Left lung (tissue), 10 donors: ENCODE data around the gene FHOD3. TPM values are rescaled to one million over a fixed set of nuclear protein-coding genes. Genes with fewer than 3 reads are reported as not detected.
"Not testable (repeated sequence)": the region's sequence is repeated elsewhere in the genome, so short reads cannot be mapped to it uniquely, and the experiment has no call there.

Source experiments
- ATAC-seq: fragments of 200-7000 bp; cut with Tn5 transposase; one replicate; pipeline ENCODE4 v1.9.1; 2020; ENCODE audit warnings: moderate library complexity
- DNase-seq, 4 donors: peaks; one replicate each; pipeline ENCODE4 v3.0.0-alpha.2; 2013 to 2020
- H3K27ac ChIP-seq, 2 donors: fragments of 200-600 bp; sonication (generic) in 1 of 2; one replicate each; pipeline versions ENCODE4 v1.5.0 to v1.8.0; 2020 to 2021
- H3K27me3 ChIP-seq, 2 donors: fragments of 200-600 bp; sonication (generic) in 1 of 2; one replicate each; pipeline versions ENCODE4 v1.5.0 to v1.8.0; 2020 to 2021
- H3K36me3 ChIP-seq, 2 donors: fragments of 200-600 bp; sonication (generic) in 1 of 2; one replicate each; pipeline versions ENCODE4 v1.5.0 to v1.8.0; 2020 to 2021
- H3K4me1 ChIP-seq, 2 donors: fragments of 200-600 bp; one replicate each; pipeline ENCODE4 v1.8.0; 2021
- H3K4me3 ChIP-seq, 2 donors: fragments of 200-600 bp; sonication (generic) in 1 of 2; one replicate each; pipeline versions ENCODE4 v1.5.0 to v1.8.0; 2020 to 2021; ENCODE audit warnings: mild to moderate bottlenecking in 1 of 2
- H3K9me3 ChIP-seq, 2 donors: fragments of 200-600 bp; sonication (generic) in 1 of 2; one replicate each; pipeline versions ENCODE4 v1.5.0 to v1.8.0; 2020 to 2021
- CTCF ChIP-seq, 2 donors: fragments of 200-600 bp; sonication (generic) in 1 of 2; IDR thresholded peaks; one replicate each; pipeline versions ENCODE4 v1.5.0 to v1.8.0; 2021; ENCODE audit warnings: antibody characterized with exemption in 2 of 2
- intact Hi-C, 2 donors: fragments of 100-400 bp; cut with DNase I; formaldehyde crosslinking; loops; one replicate each; pipeline versions ENCODE4 v1.11.2 to v1.14.2; 2022
- polyA plus RNA-seq, 6 donors: library from polyadenylated mRNA; unstranded; fragments of 120-200 nt; gene quantifications; one replicate each; pipeline ENCODE4 v1.2.1, GENCODE V29; 2013; ENCODE audit not compliant: insufficient read length in 6 of 6
- total RNA-seq, 2 donors: library from RNA; stranded (reverse); fragmentation: NEBNext Ultra II Directional; extraction: Animal tissue kit (Norgen Biotek cat#: 25700); gene quantifications; one replicate each; pipeline ENCODE4 v1.2.1, GENCODE V29; 2021
- donor health status: DM: no; HTN: yes; CAD: no.
- donor health status: DM: no; HTN: no; CAD: no.

Gene FHOD3
- total and polyA plus RNA-seq, 8 donors, result 0.55 to 2.9 (median 1.5) TPM

GRCh38 chr18:36543991-36544725 lies 246.6 kb downstream of the FHOD3 start:
- H3K27ac ChIP-seq, result no peak overlapping the region
- no peak for DNase-seq
- no peaks in the 10 kb centered on the region for H3K27me3 ChIP-seq
- H3K4me3 ChIP-seq, result no peak overlapping the region
- no peaks in the 10 kb centered on the region for H3K36me3 ChIP-seq
- no peaks in the 10 kb centered on the region for H3K4me1 ChIP-seq
- H3K9me3 ChIP-seq, result no peaks in the 10 kb centered on the region
- no peak for TF ChIP-seq CTCF (IDR thresholded peaks at IDR 0.05)
- intact Hi-C loops, result no loop called here
- no peak for ATAC-seq

- H3K27me3 ChIP-seq, result no peaks in the 10 kb centered on the region
- no peaks in the 10 kb centered on the region for H3K9me3 ChIP-seq
- no peak overlapping the region for H3K4me3 ChIP-seq
- H3K4me1 ChIP-seq, result no peaks in the 10 kb centered on the region
- TF ChIP-seq CTCF (IDR thresholded peaks at IDR 0.05), result no peak
- H3K27ac ChIP-seq, result no peak overlapping the region
- H3K36me3 ChIP-seq, result no peaks in the 10 kb centered on the region
- ATAC-seq, result no peak
- intact Hi-C loops, result no loop called here
- no peak for DNase-seq
Observed at GRCh38 chr18:36545821-36546427, 248.4 kb downstream of the FHOD3 start.

GRCh38 chr18:36546876-36547275 lies 249.4 kb downstream of the FHOD3 start:
- DNase-seq, result no peak
- Histone ChIP-seq H3K4me3 (no peak overlapping the region), H3K36me3 (no peaks in the 10 kb centered on the region), H3K27ac (no peak overlapping the region), H3K9me3 (peaks cover 0 to under 1% of the 10 kb centered on the region in 2 donors), H3K4me1 (no peaks in the 10 kb centered on the region), H3K27me3 (no peaks in the 10 kb centered on the region)
- intact Hi-C loops, result no loop called here
- ATAC-seq, result no peak
- TF ChIP-seq CTCF (IDR thresholded peaks at IDR 0.05), result no peak

GRCh38 chr18:36547544-36547943 lies 250.0 kb downstream of the FHOD3 start:
- no peak for TF ChIP-seq CTCF (IDR thresholded peaks at IDR 0.05)
- intact Hi-C loops, result no loop called here
- ATAC-seq, result no peak
- Histone ChIP-seq H3K9me3 (peaks cover 0 to 4% of the 10 kb centered on the region in 2 donors), H3K4me1 (no peaks in the 10 kb centered on the region), H3K27ac (no peak overlapping the region), H3K27me3 (no peaks in the 10 kb centered on the region), H3K4me3 (no peak overlapping the region), H3K36me3 (no peaks in the 10 kb centered on the region)
- no peak for DNase-seq

- H3K4me3 ChIP-seq, ATAC-seq, DNase-seq, H3K9me3 ChIP-seq, H3K4me1 ChIP-seq, H3K27me3 ChIP-seq, H3K27ac ChIP-seq, intact Hi-C loops, H3K36me3 ChIP-seq: not testable (repeated sequence)
Observed at GRCh38 chr18:36551274-36551673, 253.8 kb downstream of the FHOD3 start.
